Measurements from ENCODE around the gene OLIG1. TPM values are rescaled to one million over a fixed set of nuclear protein-coding genes. Genes with fewer than 3 reads are reported as not detected.

The OLIG1 gene, protein sequence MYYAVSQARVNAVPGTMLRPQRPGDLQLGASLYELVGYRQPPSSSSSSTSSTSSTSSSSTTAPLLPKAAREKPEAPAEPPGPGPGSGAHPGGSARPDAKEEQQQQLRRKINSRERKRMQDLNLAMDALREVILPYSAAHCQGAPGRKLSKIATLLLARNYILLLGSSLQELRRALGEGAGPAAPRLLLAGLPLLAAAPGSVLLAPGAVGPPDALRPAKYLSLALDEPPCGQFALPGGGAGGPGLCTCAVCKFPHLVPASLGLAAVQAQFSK
- 0.65 and 0.73 TPM in 2 replicates for total RNA-seq (2021; fragmentation: NEBNext Ultra II Directional; extraction: Animal tissue kit (Norgen Biotek cat#: 25700))
- polyA plus RNA-seq (2011; rRNA removed) = 1.2 and 1.4 TPM in 2 replicates
- 0.81 TPM for polyA plus RNA-seq (2011; cell fraction: cytosol; rRNA removed)
- 2.1 TPM for polyA plus RNA-seq (2011; cell fraction: nucleus; rRNA removed)
- polyA plus RNA-seq (2012, experiment 1 of 2) = 0.50 to 0.98 TPM (median 0.89 TPM) in 4 replicates
- polyA plus RNA-seq (2012, experiment 2 of 2) = 0.20 TPM
- polyA plus RNA-seq (2013, experiment 1 of 2) = 0.26 TPM
- 0.46 TPM for polyA plus RNA-seq (2013, experiment 2 of 2)
- polyA minus RNA-seq (2011; rRNA and poly(A)+ RNA removed) = not detected in 2 replicates
- 0.51 TPM for polyA minus RNA-seq (2011; cell fraction: cytosol; rRNA and poly(A)+ RNA removed)
- polyA minus RNA-seq (2011; cell fraction: nucleus; rRNA and poly(A)+ RNA removed) = 0.80 TPM
- long read RNA-seq, experiment 1 = 0 reads
- long read RNA-seq, experiment 2 = 0 reads

DNA sequence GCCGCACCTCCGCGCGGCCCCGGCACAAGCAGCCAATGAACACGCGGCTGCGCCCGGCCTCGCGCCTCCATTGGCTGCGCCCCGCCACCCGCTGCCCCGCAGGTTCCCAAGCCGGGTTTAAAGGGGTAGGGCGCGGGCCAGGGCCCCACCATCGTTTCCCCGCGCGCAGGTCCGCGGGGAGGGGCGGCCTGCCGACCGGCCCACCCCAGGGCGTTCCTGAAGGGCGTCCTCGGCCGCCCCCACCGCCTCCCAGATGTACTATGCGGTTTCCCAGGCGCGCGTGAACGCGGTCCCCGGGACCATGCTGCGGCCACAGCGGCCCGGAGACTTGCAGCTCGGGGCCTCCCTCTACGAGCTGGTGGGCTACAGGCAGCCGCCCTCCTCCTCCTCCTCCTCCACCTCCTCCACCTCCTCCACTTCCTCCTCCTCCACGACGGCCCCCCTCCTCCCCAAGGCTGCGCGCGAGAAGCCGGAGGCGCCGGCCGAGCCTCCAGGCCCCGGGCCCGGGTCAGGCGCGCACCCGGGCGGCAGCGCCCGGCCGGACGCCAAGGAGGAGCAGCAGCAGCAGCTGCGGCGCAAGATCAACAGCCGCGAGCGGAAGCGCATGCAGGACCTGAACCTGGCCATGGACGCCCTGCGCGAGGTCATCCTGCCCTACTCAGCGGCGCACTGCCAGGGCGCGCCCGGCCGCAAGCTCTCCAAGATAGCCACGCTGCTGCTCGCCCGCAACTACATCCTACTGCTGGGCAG lies at the start of gene OLIG1:
Gene OLIG1, plus strand, starts transcription at position 148 of the 750 bp plus-strand sequence. Its CDS starts 106 bp downstream, at position 254.
- Histone ChIP-seq H3K36me3 (ENCODE audit: control insufficient read depth in 2 of 4, insufficient read depth in 4 of 4, low read length in 3 of 4) (no peaks in the 10 kb centered on the region; a peak in 1 of 8 replicates), H4K91ac (replicated peaks; ENCODE audit: insufficient read length, low read length) (no peak within 1 kb of the TSS), H2BK15ac (ENCODE audit: low read length) (peak within 1 kb of the TSS; percentile 72; the same call in 1 of the 2 replicates), H2BK20ac (ENCODE audit: low read length) (no peak within 1 kb of the TSS), H2BK120ac (replicated peaks; ENCODE audit: low read depth, low read length) (no peak within 1 kb of the TSS), H4K20me1 (replicated peaks in 1 of 2; ENCODE audit: control insufficient read depth in 1 of 2, insufficient read depth in 2 of 2, low read length in 2 of 2) (peaks cover 0 to 6% of the 10 kb centered on the region in 2 experiments), H2BK12ac (ENCODE audit: low read depth, low read length) (peak within 1 kb of the TSS; percentile 87; the same call in 1 of the 2 replicates), H2BK5ac (ENCODE audit: low read depth, low read length) (no peak within 1 kb of the TSS), H3K4me3 (ENCODE audit: extremely low read depth in 1 of 4, insufficient read depth in 2 of 4, low read depth in 3 of 4, low read length in 4 of 4) (peak within 1 kb of the TSS; percentile 31 to 60 (median 34)), H3K9me3 (ENCODE audit: insufficient read depth in 2 of 2, low read depth in 1 of 2, low read length in 1 of 2) (0 out of 4 replicates have a peak, but pooled peaks cover 0 to 3% of the 10 kb centered on the region in 2 experiments), H3K27me3 (replicated peaks in 1 of 4; ENCODE audit: control insufficient read depth in 3 of 4, extremely low read depth in 1 of 4, insufficient read depth in 3 of 4, low read length in 3 of 4) (peaks cover 55 to 93% (median 91%) of the 10 kb centered on the region in 4 experiments), H3K56ac (replicated peaks; ENCODE audit: insufficient read length, low read depth, low read length) (no peak within 1 kb of the TSS), H3K27ac (ENCODE audit: low read depth, low read length) (no peak within 1 kb of the TSS), H3K18ac (ENCODE audit: extremely low read depth, low read length) (no peak within 1 kb of the TSS), H3K79me2 (ENCODE audit: control insufficient read depth in 1 of 2, insufficient read depth in 2 of 2, low read length in 2 of 2) (no peaks in the 10 kb centered on the region), H3K9ac (replicated peaks in 1 of 4; ENCODE audit: extremely low read depth in 1 of 4, low read depth in 3 of 4, low read length in 3 of 4) (no peak within 1 kb of the TSS), H3K14ac (ENCODE audit: insufficient read length) (no peak within 1 kb of the TSS), H3K23ac (ENCODE audit: insufficient read length) (no peak within 1 kb of the TSS), H3K4me1 (replicated peaks in 1 of 4; ENCODE audit: control insufficient read depth in 3 of 4, insufficient read depth in 4 of 4, low read length in 3 of 4) (peaks cover 7 to 32% (median 15%) of the 10 kb centered on the region in 4 experiments), H3K4ac (replicated peaks; ENCODE audit: insufficient read length, low read depth, low read length) (no peak within 1 kb of the TSS), H3K4me2 (ENCODE audit: insufficient read depth in 1 of 2, low read depth in 2 of 2, low read length in 2 of 2) (peak within 1 kb of the TSS; percentile 80 to 88), H4K5ac (ENCODE audit: insufficient read length, low read depth, low read length) (no peak within 1 kb of the TSS), H2AK5ac (ENCODE audit: low read depth, low read length) (no peak within 1 kb of the TSS), H3K23me2 (ENCODE audit: low read depth, low read length) (peaks cover 13% of the 10 kb centered on the region; the same call in 1 of the 2 replicates), H2AFZ (ENCODE audit: low read length) (no peak within 1 kb of the TSS), H4K8ac (ENCODE audit: extremely low read depth, insufficient read depth, low read length) (peak within 1 kb of the TSS; percentile 42), H3K79me1 (ENCODE audit: low read depth, low read length) (no peaks in the 10 kb centered on the region)
- ChIA-PET POLR2A (ENCODE audit: partially characterized antibody) (interaction anchor here (0.5 to 1.2 kb wide), 4 partner anchors 13 to 388 kb away, joined by 3 to 4 read pairs (median 3); partner anchors contain the start of gene IFNGR2), CTCF (ENCODE audit: partially characterized antibody) (interaction anchor here (0.6 to 1.4 kb wide), 4 partner anchors 10 to 217 kb away, joined by 3 read pairs; no protein-coding TSS in a partner anchor)
- FAIRE-seq (no peak), DNase-seq (ENCODE audit: low read depth in 1 of 2, low spot score in 2 of 2) (peak in 1 of 2 experiments; percentile 87)
- WGBS, 2 experiments (ENCODE audit: extremely low coverage in 1 of 2, insufficient coverage in 1 of 2, insufficient read length in 1 of 2, insufficient replicate concordance in 2 of 2, low coverage in 1 of 2, low lambda C conversion rate in 2 of 2, missing lambda C conversion rate in 1 of 2) = 1% methylated on average over 38 of the region's 82 CpGs; no CpG with 5 or more reads in 1 of the 2 experiments
- TF ChIP-seq, protein P1, sequence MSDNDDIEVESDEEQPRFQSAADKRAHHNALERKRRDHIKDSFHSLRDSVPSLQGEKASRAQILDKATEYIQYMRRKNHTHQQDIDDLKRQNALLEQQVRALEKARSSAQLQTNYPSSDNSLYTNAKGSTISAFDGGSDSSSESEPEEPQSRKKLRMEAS (IDR thresholded peaks at IDR 0.05) = peak; percentile 88
- TF ChIP-seq RBBP5 (IDR thresholded peaks at IDR 0.05; ENCODE audit: borderline replicate concordance, low read depth, low read length) = no peak
- no peak for TF ChIP-seq SP1 (IDR thresholded peaks at IDR 0.05; ENCODE audit: low read depth, low read length)
- no peak for TF ChIP-seq SIN3A (conservative IDR thresholded peaks at IDR 0.05 in 1 of 2, IDR thresholded peaks at IDR 0.05 in 1 of 2; ENCODE audit: low read depth in 1 of 2, low read length in 2 of 2)
- TF ChIP-seq EP300 (IDR thresholded peaks at IDR 0.05; ENCODE audit: borderline replicate concordance in 1 of 2, low read depth in 2 of 2, low read length in 2 of 2) = no peak
- no peak for TF ChIP-seq CBX5 (IDR thresholded peaks at IDR 0.05; ENCODE audit: low read depth, low read length)
- TF ChIP-seq NRF1 (IDR thresholded peaks at IDR 0.05; ENCODE audit: low read depth, low read length) = no peak
- TF ChIP-seq EGR1 (IDR thresholded peaks at IDR 0.05; ENCODE audit: borderline replicate concordance, low read depth, low read length) = no peak

Measured in H1 (cell line).